HAP-1 (cell line): ENCODE results near the gene INO80C.

Experiments used
- DNase-seq, 2 experiments: peaks; one replicate each; pipeline ENCODE4 v3.0.0-alpha.2; 2016 to 2020; ENCODE audit warnings: low spot score in 2 of 2
- H3K27me3 ChIP-seq: fragments of 250-450 bp; sonication (Bioruptor Pico); 2 replicates; pipeline ENCODE4 v1.5.1; 2020; ENCODE audit warnings: low read depth, mild to moderate bottlenecking, moderate library complexity
- H3K36me3 ChIP-seq: fragments of 250-450 bp; sonication (Bioruptor Pico); replicated peaks from 2 replicates; pipeline ENCODE4 v1.5.1; 2020; ENCODE audit warnings: mild to moderate bottlenecking
- H3K4me1 ChIP-seq: fragments of 250-450 bp; sonication (Bioruptor Pico); 2 replicates; pipeline ENCODE4 v1.5.1; 2020; ENCODE audit warnings: mild to moderate bottlenecking
- H3K4me3 ChIP-seq: fragments of 250-450 bp; sonication (Bioruptor Pico); 2 replicates; pipeline ENCODE4 v1.5.1; 2020; ENCODE audit warnings: mild to moderate bottlenecking, moderate library complexity
- H3K9me3 ChIP-seq: fragments of 250-450 bp; sonication (Bioruptor Pico); 2 replicates; pipeline ENCODE4 v1.5.1; 2020; ENCODE audit warnings: mild to moderate bottlenecking, moderate library complexity
- in situ Hi-C: fragments of 300-500 bp; cut with MboI; formaldehyde crosslinking; loops from 3 replicates; pipeline ENCODE4 v1.14.3; 2020; ENCODE audit warnings: low sequenced_read_pairs, inconsistent platforms, mixed read lengths

INO80C gene

DNA sequence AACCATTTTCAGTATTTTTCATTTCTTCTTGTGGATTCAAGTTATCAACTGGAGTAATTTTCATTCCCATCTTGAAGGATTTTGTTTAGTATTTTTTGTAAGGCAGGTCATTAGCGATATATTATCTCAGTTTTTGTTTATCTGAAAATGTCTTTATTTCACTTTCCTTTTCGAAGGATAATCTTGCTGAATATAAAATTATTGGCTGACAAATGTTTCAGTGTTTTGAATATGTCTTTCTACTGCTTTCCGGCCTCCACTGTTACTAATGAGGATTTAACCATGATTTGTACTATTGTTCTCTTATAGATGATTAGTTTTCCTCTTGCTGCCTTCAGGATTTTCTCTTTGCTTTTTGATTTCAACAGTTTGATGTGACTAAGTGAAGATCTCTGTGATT is 62.4 kb downstream of the INO80C start:
- Histone ChIP-seq H3K9me3 (no peaks in the 10 kb centered on the region), H3K36me3 (no peaks in the 10 kb centered on the region), H3K4me1 (no peaks in the 10 kb centered on the region), H3K27me3 (no peaks in the 10 kb centered on the region), H3K4me3 (no peak overlapping the region)
- DNase-seq = no peak
- in situ Hi-C loops = no loop called here

DNA sequence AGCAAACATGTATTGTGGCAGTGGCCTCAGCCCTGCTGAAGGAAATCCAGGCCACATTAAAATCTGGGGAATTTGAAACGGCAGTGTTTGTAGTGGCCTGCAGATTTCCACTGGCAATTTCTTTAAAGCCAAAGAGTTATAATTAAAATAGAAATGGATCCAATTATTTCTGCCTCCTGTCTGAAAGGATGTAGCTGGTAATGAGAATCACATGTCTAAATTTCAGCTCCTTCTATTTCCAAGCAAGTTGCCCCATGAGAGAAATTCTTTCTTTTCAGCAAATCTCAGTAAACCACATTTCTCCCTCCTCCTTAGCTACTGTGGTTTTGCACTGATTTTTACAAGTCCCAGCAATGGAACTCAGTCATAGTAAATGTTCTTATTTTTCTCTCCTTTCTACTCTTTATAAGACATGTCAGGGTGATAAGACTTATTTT is 65.2 kb downstream of the INO80C start:
- in situ Hi-C loops = no loop called here
- Histone ChIP-seq H3K4me3 (no peak overlapping the region), H3K36me3 (no peaks in the 10 kb centered on the region), H3K4me1 (no peaks in the 10 kb centered on the region), H3K27me3 (no peaks in the 10 kb centered on the region), H3K9me3 (no peaks in the 10 kb centered on the region)
- DNase-seq = no peak

DNA sequence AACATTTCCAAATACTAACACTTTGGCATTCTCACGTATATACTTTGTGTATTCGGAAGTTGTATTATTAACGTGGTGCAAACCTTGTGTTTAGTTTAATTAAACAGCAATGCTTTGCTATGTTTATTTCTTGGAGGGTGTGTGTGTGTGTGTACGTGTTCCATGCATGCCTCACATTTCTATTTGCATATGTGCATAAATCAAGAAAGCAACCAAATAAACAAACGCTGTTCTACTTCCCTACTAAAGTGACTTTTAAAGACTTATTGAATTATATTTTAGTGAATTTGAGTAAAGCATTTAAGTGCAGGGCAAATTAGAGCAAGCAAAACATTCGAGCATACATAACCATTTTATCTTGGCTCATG is 66.4 kb downstream of the INO80C start:
- no peak for DNase-seq
- Histone ChIP-seq H3K9me3 (no peaks in the 10 kb centered on the region), H3K4me1 (no peaks in the 10 kb centered on the region), H3K4me3 (no peak overlapping the region), H3K27me3 (no peaks in the 10 kb centered on the region), H3K36me3 (no peaks in the 10 kb centered on the region)
- in situ Hi-C loops = no loop called here

DNA sequence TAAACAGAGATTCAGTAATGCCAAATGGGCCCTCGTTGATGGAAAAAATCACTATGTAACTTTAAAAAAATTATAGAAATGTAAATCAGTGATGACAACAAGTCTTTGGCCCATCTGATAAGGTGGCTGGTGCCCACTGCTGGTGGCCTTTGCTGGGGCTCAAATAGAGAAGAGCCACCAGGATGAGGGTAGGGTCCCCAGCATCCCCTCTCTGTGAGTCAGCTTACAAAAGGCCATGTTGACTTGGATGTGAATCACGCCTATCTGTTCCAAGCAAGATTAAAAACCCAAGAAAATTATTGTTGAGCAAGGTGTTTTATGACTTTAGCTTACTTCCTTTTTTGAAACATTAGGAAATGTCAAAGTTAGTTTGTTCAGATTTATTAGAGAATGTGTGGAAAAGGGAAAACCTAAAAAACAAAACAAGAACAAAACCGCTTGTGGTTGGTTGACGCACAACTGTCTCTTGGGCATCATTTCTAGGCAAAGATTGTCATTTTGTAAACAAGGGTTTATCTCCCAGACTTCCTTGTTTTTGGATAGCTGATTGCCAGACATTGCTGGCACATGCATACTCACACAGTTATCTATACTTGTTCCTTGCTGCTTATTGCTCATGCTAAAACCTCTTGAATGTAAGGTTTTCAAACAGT is 66.9 kb downstream of the INO80C start:
- in situ Hi-C loops = no loop called here
- H3K4me1 ChIP-seq = no peaks in the 10 kb centered on the region
- H3K27me3 ChIP-seq = no peaks in the 10 kb centered on the region
- no peak for DNase-seq
- no peaks in the 10 kb centered on the region for H3K36me3 ChIP-seq
- no peaks in the 10 kb centered on the region for H3K9me3 ChIP-seq
- H3K4me3 ChIP-seq = no peak overlapping the region

DNA sequence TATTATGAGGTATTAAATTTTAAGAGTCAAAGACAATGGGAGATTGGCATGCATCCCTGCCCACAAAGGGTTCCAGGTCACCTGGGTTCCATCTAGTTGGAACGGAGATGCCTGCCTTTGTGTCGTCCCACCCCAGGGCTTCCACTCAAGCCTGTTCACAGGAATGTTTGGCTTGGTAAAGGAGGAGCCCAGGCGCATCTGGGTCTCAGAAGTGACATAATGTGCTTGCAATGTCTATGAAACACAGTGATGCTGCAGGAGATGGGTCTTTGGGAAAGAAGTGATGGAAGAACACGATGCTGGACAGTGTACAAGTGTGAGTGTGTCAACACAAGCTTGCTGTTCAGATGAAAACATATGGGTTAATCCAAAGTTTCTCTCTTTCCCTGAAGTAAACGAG is 71.0 kb downstream of the INO80C start:
- H3K27me3 ChIP-seq = no peaks in the 10 kb centered on the region
- in situ Hi-C loops = no loop called here
- DNase-seq = no peak
- no peaks in the 10 kb centered on the region for H3K4me1 ChIP-seq
- H3K9me3 ChIP-seq = no peaks in the 10 kb centered on the region
- no peak overlapping the region for H3K4me3 ChIP-seq
- no peaks in the 10 kb centered on the region for H3K36me3 ChIP-seq

DNA sequence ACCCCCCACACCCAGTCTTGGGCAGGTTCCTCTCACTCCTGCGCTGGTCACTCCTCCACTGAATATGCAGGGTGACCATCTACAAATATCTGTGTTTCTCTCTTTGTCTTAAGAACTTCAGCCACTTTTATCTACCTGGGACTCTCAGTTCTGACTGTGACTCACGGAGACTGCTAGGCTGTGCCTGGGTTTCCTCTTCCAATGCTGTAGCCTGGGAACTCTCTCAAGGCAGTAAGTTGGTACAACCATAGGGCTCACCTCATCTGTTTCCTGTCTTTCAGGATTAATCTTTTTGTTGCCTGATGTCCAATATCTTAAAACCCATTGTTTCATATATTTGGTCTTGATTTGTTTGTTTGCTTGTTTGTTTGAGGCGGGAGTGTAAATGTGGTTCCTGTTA is 73.4 kb downstream of the INO80C start:
- Histone ChIP-seq H3K9me3 (no peaks in the 10 kb centered on the region), H3K4me1 (no peaks in the 10 kb centered on the region), H3K27me3 (no peaks in the 10 kb centered on the region), H3K4me3 (no peak overlapping the region), H3K36me3 (no peaks in the 10 kb centered on the region)
- in situ Hi-C loops = loop anchor here (25.0 kb wide), 1 partner anchor 313 kb away; no protein-coding TSS in a partner anchor
- DNase-seq = no peak

DNA sequence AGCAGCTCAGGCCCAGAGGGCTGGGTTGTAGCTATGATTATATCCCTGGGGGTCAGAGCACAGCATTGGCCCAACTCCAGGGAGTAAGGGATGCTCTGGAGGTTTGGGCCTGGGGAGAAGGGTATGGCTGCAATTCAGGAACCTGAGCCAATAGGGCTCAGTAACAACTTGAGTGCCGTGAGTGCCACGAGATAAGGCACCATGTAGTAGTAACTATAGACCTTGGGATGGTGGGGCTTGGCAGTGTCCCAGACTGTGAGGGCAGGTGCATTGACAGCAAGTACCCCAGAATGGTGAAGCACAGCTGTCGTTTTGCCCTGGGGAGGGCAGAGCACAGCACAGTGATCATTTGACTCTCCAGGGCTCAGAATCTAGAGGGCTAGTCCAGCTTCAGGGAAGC is 75.5 kb downstream of the INO80C start:
- in situ Hi-C loops = loop anchor here (25.0 kb wide), 1 partner anchor 315 kb away; no protein-coding TSS in a partner anchor
- DNase-seq = no peak

DNA sequence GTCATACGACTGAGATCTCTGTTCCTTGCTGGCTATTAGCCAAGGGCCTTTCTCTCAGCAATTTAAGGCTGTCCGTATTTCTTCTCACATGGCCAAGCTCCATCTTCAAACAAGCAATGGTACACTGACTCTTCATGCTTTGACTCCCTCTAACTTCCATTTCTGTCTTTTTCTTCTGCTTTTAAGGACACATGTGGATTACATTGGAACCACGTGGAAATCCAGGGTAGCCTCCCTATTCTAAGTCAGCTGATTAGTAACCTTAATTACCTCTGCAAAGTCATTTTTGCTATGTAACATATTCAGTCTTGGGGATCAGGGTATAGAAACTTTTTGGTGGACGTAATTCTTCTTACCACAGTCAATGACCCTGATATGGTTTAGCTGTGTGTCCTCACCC is 79.2 kb downstream of the INO80C start:
- H3K4me3 ChIP-seq = no peak overlapping the region
- H3K27me3 ChIP-seq = peaks cover 5% of the 10 kb centered on the region; the same call in 1 of the 2 replicates
- H3K9me3 ChIP-seq = no peaks in the 10 kb centered on the region; the same call in 1 of the 2 replicates
- H3K4me1 ChIP-seq = no peaks in the 10 kb centered on the region
- no peaks in the 10 kb centered on the region for H3K36me3 ChIP-seq
- no peak for DNase-seq
- in situ Hi-C loops = loop anchor here (25.0 kb wide), 1 partner anchor 319 kb away; no protein-coding TSS in a partner anchor

More for the DNA sequence above, 75.5 kb downstream of the INO80C start:
- Histone ChIP-seq H3K4me3 (no peak overlapping the region), H3K36me3 (no peaks in the 10 kb centered on the region), H3K27me3 (no peaks in the 10 kb centered on the region), H3K4me1 (no peaks in the 10 kb centered on the region), H3K9me3 (no peaks in the 10 kb centered on the region)
